HCT116 (cell line): ENCODE data around the gene ADIPOR2. TPM values are rescaled to one million over a fixed set of nuclear protein-coding genes. Genes with fewer than 3 reads are reported as not detected.

Experiments used
- ATAC-seq: fragments of 200-7000 bp; cut with Tn5 transposase; 2 replicates; pipeline ENCODE4 v1.9.1; 2020; ENCODE audit warnings: mild to moderate bottlenecking, moderate library complexity
- BruUV-seq: library from RNA; stranded (reverse); fragments of 400-500 nt; replicated peaks from 2 replicates; lab custom pipeline; 2021; lab: Mats Ljungman, UMichigan
- CTCF ChIA-PET: fragments of 300-600 bp; sonication (Branson Sonifier 250); formaldehyde crosslinking; loops from one replicate; lab custom pipeline; 2021; ENCODE audit warnings: antibody characterized with exemption; lab: Charles Lee
- POLR2A ChIA-PET: fragments of 300-600, 350-600 bp; sonication (Branson Sonifier 250); formaldehyde crosslinking; loops from one replicate; lab custom pipeline; 2021; ENCODE audit warnings: antibody characterized with exemption; lab: Charles Lee
- RAD21 ChIA-PET, 2 experiments: fragments of 300-600 bp; sonication (Branson Sonifier 250); formaldehyde crosslinking; loops; one replicate each; lab custom pipeline; 2023; ENCODE audit warnings: low total read pairs in 2 of 2; ENCODE audit not compliant: uncharacterized antibody in 2 of 2, unreplicated experiment in 2 of 2, low non-redundant PET in 1 of 2; lab: Charles Lee
- DNase-seq: peaks from one replicate; pipeline ENCODE4 v3.0.0-alpha.2; 2010; ENCODE audit warnings: low read depth, low spot score
- H2AFZ ChIP-seq: fragments of 200-600 bp; shearing (Covaris generic), sonication (generic); 2 replicates; pipeline ENCODE4 v1.6.1; 2017; ENCODE audit warnings: low read depth, mixed run types, mixed read lengths, antibody characterized with exemption, low read length; ENCODE audit not compliant: poor library complexity, severe bottlenecking
- H3K27ac ChIP-seq: 2 replicates; pipeline ENCODE4 v1.5.1; 2012; ENCODE audit warnings: low read depth, low read length
- H3K27me3 ChIP-seq: fragments of 200-600 bp; sonication (generic); 2 replicates; pipeline ENCODE4 v1.6.1; 2016; ENCODE audit warnings: mixed run types, low read length, mixed read lengths; ENCODE audit not compliant: insufficient read depth
- H3K36me3 ChIP-seq, 2 experiments: fragments of 200-500 bp in 1 of 2; fragments of 200-600 bp in 1 of 2; sonication (Bioruptor generic) in 1 of 2; sonication (generic) in 1 of 2; 2 replicates each; pipeline versions ENCODE4 v1.5.1 to v1.6.1; 2014 to 2016; ENCODE audit warnings: low read length in 2 of 2, inconsistent platforms in 1 of 2, mixed read lengths in 1 of 2, mixed run types in 1 of 2; ENCODE audit not compliant: insufficient read depth in 2 of 2, control insufficient read depth in 1 of 2
- H3K4me1 ChIP-seq, 2 experiments: fragments of 200-600 bp in 1 of 2; sonication (generic) in 1 of 2; 2 replicates each; pipeline versions ENCODE4 v1.5.1 to v1.6.1; 2012 to 2017; ENCODE audit warnings: low read length in 2 of 2, inconsistent platforms in 1 of 2, mild to moderate bottlenecking in 1 of 2, mixed read lengths in 1 of 2, mixed run types in 1 of 2, moderate library complexity in 1 of 2; ENCODE audit not compliant: insufficient read depth in 2 of 2, control insufficient read depth in 1 of 2
- H3K4me2 ChIP-seq: fragments of 200-600 bp; sonication (generic); 2 replicates; pipeline ENCODE4 v1.6.1; 2017; ENCODE audit warnings: mixed run types, low read length, mixed read lengths
- H3K4me3 ChIP-seq, 2 experiments: fragments of 200-600 bp in 1 of 2; sonication (generic) in 1 of 2; replicated peaks in 1 of 2; 2 replicates each; pipeline ENCODE4 v1.5.1; 2011 to 2016; ENCODE audit warnings: low read length in 2 of 2, control low read depth in 1 of 2, low read depth in 1 of 2, mild to moderate bottlenecking in 1 of 2, mixed read lengths in 1 of 2, mixed run types in 1 of 2
- H3K79me2 ChIP-seq: fragments of 200-600 bp; sonication (generic); 2 replicates; pipeline ENCODE4 v1.6.1; 2017; ENCODE audit warnings: mild to moderate bottlenecking, mixed run types, low read length, moderate library complexity, mixed read lengths; ENCODE audit not compliant: insufficient read depth
- H3K9ac ChIP-seq: fragments of 200-600 bp; sonication (generic); 2 replicates; pipeline ENCODE4 v1.6.1; 2016; ENCODE audit warnings: low read length, mixed read lengths
- H3K9me2 ChIP-seq: fragments of 200-600 bp; sonication (generic), shearing (Covaris generic); 2 replicates; pipeline ENCODE4 v1.6.1; 2017; ENCODE audit warnings: mixed run types, mild to moderate bottlenecking, moderate library complexity; ENCODE audit not compliant: insufficient read depth
- H3K9me3 ChIP-seq, 2 experiments: fragments of 200-500 bp in 1 of 2; fragments of 200-600 bp in 1 of 2; sonication (Bioruptor generic) in 1 of 2; sonication (generic) in 1 of 2; 2 replicates each; pipeline ENCODE4 v1.6.1; 2014 to 2017; ENCODE audit warnings: low read length in 2 of 2, mixed read lengths in 2 of 2, inconsistent platforms in 1 of 2, low read depth in 1 of 2, mild to moderate bottlenecking in 1 of 2, mixed run types in 1 of 2, moderate library complexity in 1 of 2; ENCODE audit not compliant: control insufficient read depth in 1 of 2, insufficient read depth in 1 of 2
- H4K20me1 ChIP-seq: fragments of 200-600 bp; sonication (generic), shearing (Covaris generic); 2 replicates; pipeline ENCODE4 v1.6.1; 2017; ENCODE audit warnings: mixed run types, mild to moderate bottlenecking, moderate library complexity; ENCODE audit not compliant: insufficient read depth
- ATF3 ChIP-seq: IDR thresholded peaks from 2 replicates; pipeline ENCODE4 v1.6.1; 2012
- FOSL1 ChIP-seq: IDR thresholded peaks from 2 replicates; pipeline ENCODE4 v1.6.1; 2012; ENCODE audit warnings: low read depth
- JUND ChIP-seq: IDR thresholded peaks from 2 replicates; pipeline ENCODE4 v1.6.1; 2012
- MAX ChIP-seq: IDR thresholded peaks from 2 replicates; pipeline ENCODE4 v1.6.1; 2012
- POLR2A ChIP-seq: IDR thresholded peaks from 2 replicates; pipeline ENCODE4 v1.7.0; 2011; ENCODE audit warnings: borderline replicate concordance; ENCODE audit not compliant: insufficient read depth, insufficient read length; ENCODE audit errors: extremely low read depth
- POLR2AphosphoS5 ChIP-seq: IDR thresholded peaks from 2 replicates; pipeline ENCODE4 v1.6.1; 2011; ENCODE audit warnings: mild to moderate bottlenecking, low read depth, low read length, moderate library complexity
- SIN3A ChIP-seq: IDR thresholded peaks from 2 replicates; pipeline ENCODE4 v1.6.1; 2012; ENCODE audit warnings: low read depth
- SP1 ChIP-seq: IDR thresholded peaks from 2 replicates; pipeline ENCODE4 v1.6.1; 2012; ENCODE audit warnings: low read depth
- SRF ChIP-seq: IDR thresholded peaks from 2 replicates; pipeline ENCODE4 v1.6.1; 2012; ENCODE audit warnings: low read depth
- ZNF274 ChIP-seq: fragments of 200-500 bp; sonication (Bioruptor generic); IDR thresholded peaks from 2 replicates; pipeline ENCODE4 v1.6.1; 2014; ENCODE audit warnings: mild to moderate bottlenecking, low read depth, low read length, inconsistent platforms
- intact Hi-C: fragments of 100-400 bp; cut with micrococcal nuclease; formaldehyde crosslinking; loops from 2 replicates; pipeline ENCODE4 v1.10.0; 2022
- total RNA-seq: library from RNA; stranded (reverse); gene quantifications from one replicate; pipeline ENCODE4 v1.2.1, GENCODE V29; 2021; ENCODE audit not compliant: unreplicated experiment

Gene ADIPOR2
- total RNA-seq, 1 experiment from 2014 or later = 69.9 TPM

- no peak for TF ChIP-seq ZNF274
Observed at GRCh38 chr12:1828856-1829255, 138.0 kb downstream of the ADIPOR2 start (continued).

- H4K20me1 ChIP-seq = no peaks in the 10 kb centered on the region; the same call in 1 of the 2 replicates
- BruUV-seq = no TSS peak
- H3K4me2 ChIP-seq = no peak overlapping the region
- no peak overlapping the region for H3K27ac ChIP-seq
- peaks cover 13% of the 10 kb centered on the region for H3K27me3 ChIP-seq
- intact Hi-C loops = no loop called here
- DNase-seq = no peak
- TF ChIP-seq SRF (no peak), MAX (no peak), SIN3A (no peak), ATF3 (no peak), ZNF274 (no peak), FOSL1 (no peak), POLR2AphosphoS5 (no peak), POLR2A (no peak), JUND (no peak), SP1 (no peak)
- ATAC-seq = no peak
- H3K9me3 ChIP-seq = no peaks in the 10 kb centered on the region
- no peak overlapping the region for H3K9ac ChIP-seq
- no peaks in the 10 kb centered on the region for H3K9me2 ChIP-seq
- ChIA-PET RAD21 (no interaction called here), POLR2A (no interaction called here), CTCF (no interaction called here)
- H3K79me2 ChIP-seq = no peaks in the 10 kb centered on the region
- no peak overlapping the region for H3K4me3 ChIP-seq
- H3K36me3 ChIP-seq = no peaks in the 10 kb centered on the region
- H3K4me1 ChIP-seq = no peaks in the 10 kb centered on the region
- H2AFZ ChIP-seq = no peak overlapping the region
Observed at GRCh38 chr12:1829306-1829900, 138.5 kb downstream of the ADIPOR2 start.
